IMR-90 (cell line): Measurements from ENCODE around the gene PRSS2.

Experiments
- POLR2A ChIP-seq: IDR thresholded peaks from 2 replicates; pipeline ENCODE4 v1.6.1; 2012; ENCODE audit warnings: mild to moderate bottlenecking, low read depth, low read length
- TF ChIP-seq, protein P1 (sequence below): conservative IDR thresholded peaks from 2 replicates; pipeline ENCODE4 v1.5.1; 2012; ENCODE audit warnings: mild to moderate bottlenecking, low read depth, low read length, improper control_type of control experiment

DNA sequence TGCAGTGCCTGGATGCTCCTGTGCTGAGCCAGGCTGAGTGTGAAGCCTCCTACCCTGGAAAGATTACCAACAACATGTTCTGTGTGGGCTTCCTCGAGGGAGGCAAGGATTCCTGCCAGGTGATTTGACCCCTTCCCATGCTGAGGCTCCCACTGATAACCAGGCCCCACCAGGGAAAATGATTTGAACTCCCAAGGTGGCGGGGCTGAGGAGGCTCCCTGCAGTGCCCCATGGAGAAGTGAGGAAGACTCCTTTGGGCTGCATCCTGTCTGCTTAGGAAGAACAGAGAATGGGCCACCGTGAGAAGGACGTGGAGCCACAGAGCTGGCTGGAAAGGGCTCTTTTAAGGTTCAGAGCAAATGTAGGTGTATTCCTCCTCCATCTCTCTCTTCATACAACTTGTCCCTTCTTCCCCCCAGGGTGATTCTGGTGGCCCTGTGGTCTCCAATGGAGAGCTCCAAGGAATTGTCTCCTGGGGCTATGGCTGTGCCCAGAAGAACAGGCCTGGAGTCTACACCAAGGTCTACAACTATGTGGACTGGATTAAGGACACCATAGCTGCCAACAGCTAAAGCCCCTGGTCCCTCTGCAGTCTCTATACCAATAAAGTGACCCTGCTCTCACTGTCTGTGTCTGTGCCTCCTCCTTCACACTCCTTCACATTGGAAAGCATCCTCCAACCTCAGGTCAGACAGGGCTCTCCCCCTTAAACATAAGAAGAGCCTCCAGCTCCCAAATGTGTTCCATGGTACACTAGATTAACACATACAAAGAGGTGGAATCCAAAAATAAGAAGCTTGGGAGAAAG lies 3.4 kb downstream of the PRSS2 start:
- TF ChIP-seq, protein P1, sequence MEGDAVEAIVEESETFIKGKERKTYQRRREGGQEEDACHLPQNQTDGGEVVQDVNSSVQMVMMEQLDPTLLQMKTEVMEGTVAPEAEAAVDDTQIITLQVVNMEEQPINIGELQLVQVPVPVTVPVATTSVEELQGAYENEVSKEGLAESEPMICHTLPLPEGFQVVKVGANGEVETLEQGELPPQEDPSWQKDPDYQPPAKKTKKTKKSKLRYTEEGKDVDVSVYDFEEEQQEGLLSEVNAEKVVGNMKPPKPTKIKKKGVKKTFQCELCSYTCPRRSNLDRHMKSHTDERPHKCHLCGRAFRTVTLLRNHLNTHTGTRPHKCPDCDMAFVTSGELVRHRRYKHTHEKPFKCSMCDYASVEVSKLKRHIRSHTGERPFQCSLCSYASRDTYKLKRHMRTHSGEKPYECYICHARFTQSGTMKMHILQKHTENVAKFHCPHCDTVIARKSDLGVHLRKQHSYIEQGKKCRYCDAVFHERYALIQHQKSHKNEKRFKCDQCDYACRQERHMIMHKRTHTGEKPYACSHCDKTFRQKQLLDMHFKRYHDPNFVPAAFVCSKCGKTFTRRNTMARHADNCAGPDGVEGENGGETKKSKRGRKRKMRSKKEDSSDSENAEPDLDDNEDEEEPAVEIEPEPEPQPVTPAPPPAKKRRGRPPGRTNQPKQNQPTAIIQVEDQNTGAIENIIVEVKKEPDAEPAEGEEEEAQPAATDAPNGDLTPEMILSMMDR, result no peak
- TF ChIP-seq POLR2A, result no peak
